Astrocyte (in vitro differentiated cells and primary cell): Measurements from ENCODE around the gene CYGB. TPM values are rescaled to one million over a fixed set of nuclear protein-coding genes. Genes with fewer than 3 reads are reported as not detected.
"Not testable (repeated sequence)": the region's sequence is repeated elsewhere in the genome, so short reads cannot be mapped to it uniquely, and the experiment has no call there.

Experiments used
- DNase-seq: peaks from one replicate; pipeline ENCODE4 v3.0.0-alpha.2; 2010; ENCODE audit warnings: low read depth
- FAIRE-seq: peaks from 2 replicates; lab custom pipeline; 2011; peaks lifted over from hg19 to GRCh38; lab: Jason Lieb, UNC
- H2AFZ ChIP-seq: 2 replicates; pipeline ENCODE4 v1.6.0; 2012; ENCODE audit warnings: low read depth, low read length, inconsistent platforms
- H3K27ac ChIP-seq: 2 replicates; pipeline ENCODE4 v1.5.1; 2011; ENCODE audit warnings: low read depth, low read length, inconsistent platforms
- H3K27me3 ChIP-seq: 2 replicates; pipeline ENCODE4 v1.6.0; 2011; ENCODE audit warnings: low read length, inconsistent platforms; ENCODE audit not compliant: insufficient read depth
- H3K36me3 ChIP-seq: 2 replicates; pipeline ENCODE4 v1.5.1; 2011; ENCODE audit warnings: low read length, inconsistent platforms; ENCODE audit not compliant: insufficient read depth
- H3K4me1 ChIP-seq: 2 replicates; pipeline ENCODE4 v1.5.1; 2011; ENCODE audit warnings: low read length, inconsistent platforms; ENCODE audit not compliant: insufficient read depth
- H3K4me2 ChIP-seq: 2 replicates; pipeline ENCODE4 v1.6.0; 2012; ENCODE audit warnings: low read length, inconsistent platforms
- H3K4me3 ChIP-seq: 2 replicates; pipeline ENCODE4 v1.5.1; 2011; ENCODE audit warnings: low read depth, mild to moderate bottlenecking, low read length, inconsistent platforms; ENCODE audit not compliant: insufficient read depth
- H3K79me2 ChIP-seq: 2 replicates; pipeline ENCODE4 v1.6.0; 2012; ENCODE audit warnings: mild to moderate bottlenecking, low read length, inconsistent platforms; ENCODE audit not compliant: insufficient read depth
- H3K9ac ChIP-seq: 2 replicates; pipeline ENCODE4 v1.6.0; 2012; ENCODE audit warnings: mild to moderate bottlenecking, low read length, inconsistent platforms
- H3K9me3 ChIP-seq: 2 replicates; pipeline ENCODE4 v1.5.1; 2012; ENCODE audit warnings: low read depth, mild to moderate bottlenecking, low read length, inconsistent platforms; ENCODE audit not compliant: insufficient read depth
- H4K20me1 ChIP-seq: 2 replicates; pipeline ENCODE4 v1.6.0; 2012; ENCODE audit warnings: low read length, inconsistent platforms; ENCODE audit not compliant: insufficient read depth
- H3K27ac Mint-ChIP-seq: one replicate; pipeline ENCODE4 v1.8.0; 2021; ENCODE audit warnings: mild to moderate bottlenecking, mixed read lengths; ENCODE audit not compliant: unreplicated experiment
- H3K27me3 Mint-ChIP-seq: one replicate; pipeline ENCODE4 v1.8.0; 2021; ENCODE audit warnings: low read depth, mixed read lengths; ENCODE audit not compliant: unreplicated experiment
- H3K36me3 Mint-ChIP-seq: one replicate; pipeline ENCODE4 v1.8.0; 2021; ENCODE audit warnings: low read depth, mixed read lengths; ENCODE audit not compliant: unreplicated experiment
- H3K4me1 Mint-ChIP-seq: one replicate; pipeline ENCODE4 v1.8.0; 2021; ENCODE audit warnings: low read depth, mixed read lengths; ENCODE audit not compliant: unreplicated experiment
- H3K4me3 Mint-ChIP-seq: one replicate; pipeline ENCODE4 v1.8.0; 2021; ENCODE audit warnings: mild to moderate bottlenecking, moderate library complexity, mixed read lengths; ENCODE audit not compliant: unreplicated experiment
- H3K9me3 Mint-ChIP-seq: one replicate; pipeline ENCODE4 v1.8.0; 2021; ENCODE audit warnings: mild to moderate bottlenecking, mixed read lengths; ENCODE audit not compliant: unreplicated experiment
- CTCF ChIP-seq: IDR thresholded peaks from 2 replicates; pipeline ENCODE4 v1.5.1; 2011; ENCODE audit warnings: low read depth, mild to moderate bottlenecking, inconsistent platforms, low read length, moderate library complexity; ENCODE audit not compliant: insufficient read depth
- EZH2 ChIP-seq: IDR thresholded peaks from 2 replicates; pipeline ENCODE4 v1.6.1; 2012; ENCODE audit warnings: mild to moderate bottlenecking, low read length, inconsistent platforms; ENCODE audit not compliant: insufficient read depth
- total RNA-seq: library from RNA; stranded (reverse); gene quantifications from 2 replicates; pipeline ENCODE4 v1.2.1, GENCODE V29; 2021

CYGB gene
- total RNA-seq, 1 donor from 2014 or later: 29.2 TPM

GRCh38 chr17:76524598-76525512, 12.7 kb downstream of the CYGB start:
- TF ChIP-seq EZH2 (no peak), CTCF (no peak)
- no peaks in the 10 kb centered on the region for H3K9me3 ChIP-seq
- H3K79me2 ChIP-seq: no peaks in the 10 kb centered on the region
- H3K4me3 Mint-ChIP-seq: no peak overlapping the region
- H3K27ac ChIP-seq: no peak overlapping the region
- H3K4me2 ChIP-seq: peak overlapping the region; percentile 34
- FAIRE-seq: no peak
- no peaks in the 10 kb centered on the region for H4K20me1 ChIP-seq
- H3K4me1 ChIP-seq: peaks cover 37% of the 10 kb centered on the region
- no peaks in the 10 kb centered on the region for H3K36me3 Mint-ChIP-seq
- H3K4me3 ChIP-seq: no peak overlapping the region
- peaks cover 17% of the 10 kb centered on the region for H3K27me3 Mint-ChIP-seq
- H2AFZ ChIP-seq: peak overlapping the region; percentile 13
- H3K36me3 ChIP-seq: no peaks in the 10 kb centered on the region
- H3K9me3 Mint-ChIP-seq: no peaks in the 10 kb centered on the region
- H3K4me1 Mint-ChIP-seq: peaks cover 6% of the 10 kb centered on the region
- DNase-seq: no peak
- no peaks in the 10 kb centered on the region for H3K27me3 ChIP-seq
- no peak overlapping the region for H3K27ac Mint-ChIP-seq
- peak overlapping the region; percentile 10 for H3K9ac ChIP-seq

- Histone ChIP-seq H3K79me2 (no peaks in the 10 kb centered on the region), H3K27ac (no peak overlapping the region), H3K4me2 (peak overlapping the region; percentile 74), H3K27me3 (no peaks in the 10 kb centered on the region), H3K36me3 (no peaks in the 10 kb centered on the region), H3K9ac (no peak overlapping the region), H4K20me1 (no peaks in the 10 kb centered on the region), H2AFZ (peak overlapping the region; percentile 39), H3K9me3 (no peaks in the 10 kb centered on the region), H3K4me1 (peaks cover 23% of the 10 kb centered on the region), H3K4me3 (peak overlapping the region; percentile 37)
- Mint-ChIP-seq H3K4me3 (no peak overlapping the region), H3K9me3 (no peaks in the 10 kb centered on the region), H3K4me1 (peaks cover 2% of the 10 kb centered on the region), H3K27me3 (peaks cover 23% of the 10 kb centered on the region), H3K36me3 (no peaks in the 10 kb centered on the region), H3K27ac (no peak overlapping the region)
- TF ChIP-seq EZH2 (no peak), CTCF (peak; percentile 79)
- FAIRE-seq: no peak
- no peak for DNase-seq
Observed at GRCh38 chr17:76523084-76524037, 14.1 kb downstream of the CYGB start.

GRCh38 chr17:76521683-76522082, 15.8 kb downstream of the CYGB start:
- not testable (repeated sequence) for H3K36me3 Mint-ChIP-seq, H3K27ac Mint-ChIP-seq, H3K4me2 ChIP-seq, H3K4me3 ChIP-seq, H2AFZ ChIP-seq, H3K4me3 Mint-ChIP-seq, H4K20me1 ChIP-seq, H3K27me3 ChIP-seq, FAIRE-seq, H3K9me3 Mint-ChIP-seq, H3K79me2 ChIP-seq, DNase-seq, H3K9me3 ChIP-seq, H3K36me3 ChIP-seq, H3K9ac ChIP-seq, H3K4me1 Mint-ChIP-seq, H3K27ac ChIP-seq
- peaks cover 10% of the 10 kb centered on the region for H3K4me1 ChIP-seq
- H3K27me3 Mint-ChIP-seq: peaks cover 23% of the 10 kb centered on the region
